Measurements from ENCODE around the gene KAT8. TPM values are rescaled to one million over a fixed set of nuclear protein-coding genes. Genes with fewer than 3 reads are reported as not detected.

KAT8 gene
- total RNA-seq, 1 donor from 2014 or later = 72.6 TPM

GRCh38 chr16:31085411-31085810, 32.1 kb upstream of the KAT8 start:
- DNase-seq (ENCODE audit: low read depth, low spot score) = no peak
- Mint-ChIP-seq H3K27me3 (ENCODE audit: low read depth) (peaks cover 2% of the 10 kb centered on the region), H3K4me1 (peaks cover 4% of the 10 kb centered on the region), H3K9me3 (no peaks in the 10 kb centered on the region), H3K4me3 (peak overlapping the region; percentile 2), H3K36me3 (ENCODE audit: low read depth) (peaks cover 3% of the 10 kb centered on the region), H3K27ac (ENCODE audit: unreplicated experiment) (peak overlapping the region; percentile 90)
- TF ChIP-seq, protein P1, sequence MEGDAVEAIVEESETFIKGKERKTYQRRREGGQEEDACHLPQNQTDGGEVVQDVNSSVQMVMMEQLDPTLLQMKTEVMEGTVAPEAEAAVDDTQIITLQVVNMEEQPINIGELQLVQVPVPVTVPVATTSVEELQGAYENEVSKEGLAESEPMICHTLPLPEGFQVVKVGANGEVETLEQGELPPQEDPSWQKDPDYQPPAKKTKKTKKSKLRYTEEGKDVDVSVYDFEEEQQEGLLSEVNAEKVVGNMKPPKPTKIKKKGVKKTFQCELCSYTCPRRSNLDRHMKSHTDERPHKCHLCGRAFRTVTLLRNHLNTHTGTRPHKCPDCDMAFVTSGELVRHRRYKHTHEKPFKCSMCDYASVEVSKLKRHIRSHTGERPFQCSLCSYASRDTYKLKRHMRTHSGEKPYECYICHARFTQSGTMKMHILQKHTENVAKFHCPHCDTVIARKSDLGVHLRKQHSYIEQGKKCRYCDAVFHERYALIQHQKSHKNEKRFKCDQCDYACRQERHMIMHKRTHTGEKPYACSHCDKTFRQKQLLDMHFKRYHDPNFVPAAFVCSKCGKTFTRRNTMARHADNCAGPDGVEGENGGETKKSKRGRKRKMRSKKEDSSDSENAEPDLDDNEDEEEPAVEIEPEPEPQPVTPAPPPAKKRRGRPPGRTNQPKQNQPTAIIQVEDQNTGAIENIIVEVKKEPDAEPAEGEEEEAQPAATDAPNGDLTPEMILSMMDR (conservative IDR thresholded peaks at IDR 0.05) = no peak

- peaks cover 4% of the 10 kb centered on the region for H3K4me1 Mint-ChIP-seq
- no peak for DNase-seq (ENCODE audit: low read depth, low spot score)
- H3K4me3 Mint-ChIP-seq = peak overlapping the region; percentile 34
- peak overlapping the region; percentile 67 for H3K27ac Mint-ChIP-seq (ENCODE audit: unreplicated experiment)
- peaks cover 2% of the 10 kb centered on the region for H3K27me3 Mint-ChIP-seq (ENCODE audit: low read depth)
- H3K9me3 Mint-ChIP-seq = no peaks in the 10 kb centered on the region
- peaks cover 2% of the 10 kb centered on the region for H3K36me3 Mint-ChIP-seq (ENCODE audit: low read depth)
- TF ChIP-seq, protein P1 (conservative IDR thresholded peaks at IDR 0.05) = no peak
Observed at GRCh38 chr16:31085873-31086628, 31.4 kb upstream of the KAT8 start.

- H3K4me1 Mint-ChIP-seq = peaks cover 4% of the 10 kb centered on the region
- H3K27me3 Mint-ChIP-seq (ENCODE audit: low read depth) = peaks cover 2% of the 10 kb centered on the region
- no peak overlapping the region for H3K27ac Mint-ChIP-seq (ENCODE audit: unreplicated experiment)
- peak overlapping the region; percentile 34 for H3K4me3 Mint-ChIP-seq
- no peaks in the 10 kb centered on the region for H3K9me3 Mint-ChIP-seq
- TF ChIP-seq, protein P1 (conservative IDR thresholded peaks at IDR 0.05) = no peak
- DNase-seq (ENCODE audit: low read depth, low spot score) = no peak
- H3K36me3 Mint-ChIP-seq (ENCODE audit: low read depth) = peaks cover 2% of the 10 kb centered on the region
Observed at GRCh38 chr16:31086629-31086906, 30.9 kb upstream of the KAT8 start.

DNA sequence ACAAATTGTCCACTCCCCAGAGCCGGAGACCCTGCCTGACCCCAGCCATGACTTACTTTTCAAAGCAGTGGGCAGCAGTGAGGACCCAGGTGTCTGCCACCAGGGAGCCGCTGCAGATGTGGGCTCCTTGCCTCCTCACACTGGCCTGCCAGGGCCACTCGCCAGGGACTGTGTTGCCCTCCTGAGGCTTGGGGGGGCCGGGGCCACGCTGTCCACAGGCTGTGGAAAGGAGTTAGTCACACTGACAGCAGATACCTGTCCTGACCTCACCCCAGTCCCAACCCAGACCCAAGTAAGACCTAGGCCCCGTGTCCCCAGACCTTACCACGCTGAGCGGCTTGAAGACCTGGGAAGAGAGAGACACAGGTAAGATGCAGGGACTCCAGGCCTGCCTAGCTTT, 30.0 kb upstream of the KAT8 start:
- Mint-ChIP-seq H3K4me1 (no peaks in the 10 kb centered on the region), H3K36me3 (ENCODE audit: low read depth) (peaks cover 2% of the 10 kb centered on the region)
- DNase-seq (ENCODE audit: low read depth, low spot score) = no peak

GRCh38 chr16:31087971-31088370, 29.5 kb upstream of the KAT8 start:
- TF ChIP-seq, protein P1 (conservative IDR thresholded peaks at IDR 0.05) = no peak
- H3K4me3 Mint-ChIP-seq = no peak overlapping the region
- H3K27ac Mint-ChIP-seq (ENCODE audit: unreplicated experiment) = no peak overlapping the region
- DNase-seq (ENCODE audit: low read depth, low spot score) = no peak
- no peaks in the 10 kb centered on the region for H3K27me3 Mint-ChIP-seq (ENCODE audit: low read depth)
- peaks cover 2% of the 10 kb centered on the region for H3K36me3 Mint-ChIP-seq (ENCODE audit: low read depth)
- H3K9me3 Mint-ChIP-seq = no peaks in the 10 kb centered on the region
- no peaks in the 10 kb centered on the region for H3K4me1 Mint-ChIP-seq

More for the DNA sequence above, 30.0 kb upstream of the KAT8 start:
- TF ChIP-seq, protein P1 (conservative IDR thresholded peaks at IDR 0.05) = no peak
- Mint-ChIP-seq H3K4me3 (peak overlapping the region; percentile 65), H3K27me3 (ENCODE audit: low read depth) (no peaks in the 10 kb centered on the region), H3K9me3 (no peaks in the 10 kb centered on the region), H3K27ac (ENCODE audit: unreplicated experiment) (no peak overlapping the region)
